ENCODE data around the gene PLEKHM3.

- no peak for TF ChIP-seq EZH2 (IDR thresholded peaks at IDR 0.05; ENCODE audit: insufficient read depth, poor library complexity, severe bottlenecking)
- TF ChIP-seq EZH2phosphoT487 (IDR thresholded peaks at IDR 0.05; ENCODE audit: insufficient read depth, low read depth), result no peak
Observed at GRCh38 chr2:207802650-207803049, 222.7 kb downstream of the PLEKHM3 start.
